HL-60 (cell line): Measurements from ENCODE around the gene LRRC17.
"Not testable (repeated sequence)": the region's sequence is repeated elsewhere in the genome, so short reads cannot be mapped to it uniquely, and the experiment has no call there.

Experiments
- GABPA ChIP-seq: IDR thresholded peaks from 2 replicates; pipeline ENCODE4 v1.6.1; 2012; ENCODE audit warnings: low read depth
- POLR2AphosphoS5 ChIP-seq: IDR thresholded peaks from 2 replicates; pipeline ENCODE4 v1.6.1; 2012; ENCODE audit warnings: low read depth
- SPI1 ChIP-seq: IDR thresholded peaks from 2 replicates; pipeline ENCODE4 v1.6.1; 2012; ENCODE audit warnings: low read depth, mild to moderate bottlenecking, borderline replicate concordance
- TF ChIP-seq, protein P1 (sequence below): IDR thresholded peaks from one replicate; pipeline ENCODE4 v1.5.1; 2011; ENCODE audit warnings: low read length, control low read depth, inconsistent platforms; ENCODE audit not compliant: insufficient read depth
- TF ChIP-seq, protein P2 (sequence below): IDR thresholded peaks from 2 replicates; pipeline ENCODE4 v1.6.1; 2012; ENCODE audit warnings: low read depth; ENCODE audit not compliant: insufficient replicate concordance

DNA sequence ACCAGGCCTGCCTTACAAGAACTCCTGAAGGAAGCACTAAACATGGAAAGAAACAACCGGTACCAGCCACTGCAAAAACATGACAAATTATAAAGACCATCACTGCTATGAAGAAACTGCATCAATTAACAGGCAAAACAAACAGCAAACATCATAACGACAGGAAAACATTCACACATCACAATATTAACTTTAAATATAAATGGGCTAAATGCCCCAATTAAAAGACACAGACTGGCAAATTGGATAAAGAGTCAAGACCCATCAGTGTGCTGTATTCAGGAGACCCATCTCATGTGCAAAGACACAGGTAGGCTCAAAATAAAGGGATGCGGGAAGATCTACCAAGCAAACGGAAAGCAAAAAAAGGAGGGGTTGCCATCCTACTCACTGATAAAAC lies 41.6 kb downstream of the LRRC17 start:
- not testable (repeated sequence) for TF ChIP-seq POLR2AphosphoS5, GABPA, SPI1
- TF ChIP-seq, protein P1, sequence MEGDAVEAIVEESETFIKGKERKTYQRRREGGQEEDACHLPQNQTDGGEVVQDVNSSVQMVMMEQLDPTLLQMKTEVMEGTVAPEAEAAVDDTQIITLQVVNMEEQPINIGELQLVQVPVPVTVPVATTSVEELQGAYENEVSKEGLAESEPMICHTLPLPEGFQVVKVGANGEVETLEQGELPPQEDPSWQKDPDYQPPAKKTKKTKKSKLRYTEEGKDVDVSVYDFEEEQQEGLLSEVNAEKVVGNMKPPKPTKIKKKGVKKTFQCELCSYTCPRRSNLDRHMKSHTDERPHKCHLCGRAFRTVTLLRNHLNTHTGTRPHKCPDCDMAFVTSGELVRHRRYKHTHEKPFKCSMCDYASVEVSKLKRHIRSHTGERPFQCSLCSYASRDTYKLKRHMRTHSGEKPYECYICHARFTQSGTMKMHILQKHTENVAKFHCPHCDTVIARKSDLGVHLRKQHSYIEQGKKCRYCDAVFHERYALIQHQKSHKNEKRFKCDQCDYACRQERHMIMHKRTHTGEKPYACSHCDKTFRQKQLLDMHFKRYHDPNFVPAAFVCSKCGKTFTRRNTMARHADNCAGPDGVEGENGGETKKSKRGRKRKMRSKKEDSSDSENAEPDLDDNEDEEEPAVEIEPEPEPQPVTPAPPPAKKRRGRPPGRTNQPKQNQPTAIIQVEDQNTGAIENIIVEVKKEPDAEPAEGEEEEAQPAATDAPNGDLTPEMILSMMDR: not testable (repeated sequence)
- TF ChIP-seq, protein P2, sequence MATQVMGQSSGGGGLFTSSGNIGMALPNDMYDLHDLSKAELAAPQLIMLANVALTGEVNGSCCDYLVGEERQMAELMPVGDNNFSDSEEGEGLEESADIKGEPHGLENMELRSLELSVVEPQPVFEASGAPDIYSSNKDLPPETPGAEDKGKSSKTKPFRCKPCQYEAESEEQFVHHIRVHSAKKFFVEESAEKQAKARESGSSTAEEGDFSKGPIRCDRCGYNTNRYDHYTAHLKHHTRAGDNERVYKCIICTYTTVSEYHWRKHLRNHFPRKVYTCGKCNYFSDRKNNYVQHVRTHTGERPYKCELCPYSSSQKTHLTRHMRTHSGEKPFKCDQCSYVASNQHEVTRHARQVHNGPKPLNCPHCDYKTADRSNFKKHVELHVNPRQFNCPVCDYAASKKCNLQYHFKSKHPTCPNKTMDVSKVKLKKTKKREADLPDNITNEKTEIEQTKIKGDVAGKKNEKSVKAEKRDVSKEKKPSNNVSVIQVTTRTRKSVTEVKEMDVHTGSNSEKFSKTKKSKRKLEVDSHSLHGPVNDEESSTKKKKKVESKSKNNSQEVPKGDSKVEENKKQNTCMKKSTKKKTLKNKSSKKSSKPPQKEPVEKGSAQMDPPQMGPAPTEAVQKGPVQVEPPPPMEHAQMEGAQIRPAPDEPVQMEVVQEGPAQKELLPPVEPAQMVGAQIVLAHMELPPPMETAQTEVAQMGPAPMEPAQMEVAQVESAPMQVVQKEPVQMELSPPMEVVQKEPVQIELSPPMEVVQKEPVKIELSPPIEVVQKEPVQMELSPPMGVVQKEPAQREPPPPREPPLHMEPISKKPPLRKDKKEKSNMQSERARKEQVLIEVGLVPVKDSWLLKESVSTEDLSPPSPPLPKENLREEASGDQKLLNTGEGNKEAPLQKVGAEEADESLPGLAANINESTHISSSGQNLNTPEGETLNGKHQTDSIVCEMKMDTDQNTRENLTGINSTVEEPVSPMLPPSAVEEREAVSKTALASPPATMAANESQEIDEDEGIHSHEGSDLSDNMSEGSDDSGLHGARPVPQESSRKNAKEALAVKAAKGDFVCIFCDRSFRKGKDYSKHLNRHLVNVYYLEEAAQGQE: not testable (repeated sequence)
